Measurements from ENCODE around the gene TRMO. TPM values are rescaled to one million over a fixed set of nuclear protein-coding genes. Genes with fewer than 3 reads are reported as not detected.

TRMO gene
- total and polyA plus RNA-seq, 2 of the 13 experiments (the other 11 are each of a cell fraction or from before 2014, with no cell fraction given) = 8.7 to 18.6 TPM

DNA sequence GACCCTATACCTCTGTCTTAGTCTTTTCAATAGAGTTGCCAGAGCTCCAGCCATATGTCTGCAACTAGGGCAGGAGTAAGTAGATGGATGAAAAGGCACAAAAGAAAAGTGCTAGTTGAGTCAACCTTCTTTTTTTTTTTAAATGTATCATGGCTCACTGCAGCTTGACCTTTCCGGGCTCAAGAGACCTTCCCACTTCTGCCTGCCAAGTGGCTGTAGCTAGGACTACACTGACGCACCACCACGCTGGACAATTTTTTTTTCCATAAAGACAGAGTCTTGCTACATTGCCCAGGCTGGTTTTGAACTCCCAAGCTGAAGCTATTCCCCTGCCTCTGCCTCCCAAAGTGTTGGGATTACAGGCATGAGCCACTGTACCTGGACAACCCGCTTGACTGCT lies 42.0 kb downstream of the TRMO start:
- H3K79me2 ChIP-seq (ENCODE audit: insufficient read depth, low read length) = no peaks in the 10 kb centered on the region
- intact Hi-C loops (cut with micrococcal nuclease; ENCODE audit: unreplicated experiment) = no loop called here
- peaks cover 15% of the 10 kb centered on the region for H3K4me1 ChIP-seq (ENCODE audit: insufficient read depth, low read length)
- no peaks in the 10 kb centered on the region for H4K20me1 ChIP-seq (ENCODE audit: insufficient read depth, low read length)
- BruUV-seq (replicated peaks) = no TSS peak
- no peaks in the 10 kb centered on the region for H3K27me3 ChIP-seq (ENCODE audit: control insufficient read depth in 1 of 2, insufficient read depth in 2 of 2, low read length in 2 of 2)
- TF ChIP-seq ZNF543 (CRISPR knock-in tag; IDR thresholded peaks at IDR 0.05) = no peak
- TF ChIP-seq ZNF20 (CRISPR knock-in tag; IDR thresholded peaks at IDR 0.05) = no peak
- TF ChIP-seq, protein P1, sequence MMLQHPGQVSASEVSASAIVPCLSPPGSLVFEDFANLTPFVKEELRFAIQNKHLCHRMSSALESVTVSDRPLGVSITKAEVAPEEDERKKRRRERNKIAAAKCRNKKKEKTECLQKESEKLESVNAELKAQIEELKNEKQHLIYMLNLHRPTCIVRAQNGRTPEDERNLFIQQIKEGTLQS (CRISPR knock-in tag; IDR thresholded peaks at IDR 0.05) = no peak
- no peak for TF ChIP-seq ZNF468 (CRISPR knock-in tag; IDR thresholded peaks at IDR 0.05)
- POLR2A ChIA-PET = no interaction called here
- 6% methylated on average over 4 of the region's 4 CpGs for WGBS (ENCODE audit: low lambda C conversion rate)
- no peak overlapping the region for H3K9ac ChIP-seq (ENCODE audit: insufficient read depth, low read depth, low read length)
- no peak overlapping the region for H3K4me2 ChIP-seq (ENCODE audit: low read depth, low read length)
- FAIRE-seq (no peak), DNase-seq (ENCODE audit: low spot score) (no peak), ATAC-seq (no peak)
- no peak overlapping the region for H3K4me3 ChIP-seq (replicated peaks in 1 of 3; ENCODE audit: insufficient read depth in 1 of 3, low read depth in 2 of 3, low read length in 3 of 3)
- H3K27ac ChIP-seq (ENCODE audit: extremely low read length, insufficient read depth, low read length) = no peak overlapping the region
- CTCF ChIA-PET (ENCODE audit: low intra/inter-chr PET ratio, low total read pairs) = no interaction called here
- H2AFZ ChIP-seq (ENCODE audit: low read length) = no peak overlapping the region
- no peaks in the 10 kb centered on the region for H3K9me3 ChIP-seq (ENCODE audit: low read length)
- H3K36me3 ChIP-seq (replicated peaks in 1 of 2; ENCODE audit: control insufficient read depth in 1 of 2, insufficient read depth in 2 of 2, low read length in 2 of 2) = no peaks in the 10 kb centered on the region
- in situ Hi-C loops (cut with HindIII; ENCODE audit: extremely low pct_ligation_motif_present, low pct_unique_long_range_greater_than_20kb) = no loop called here

DNA sequence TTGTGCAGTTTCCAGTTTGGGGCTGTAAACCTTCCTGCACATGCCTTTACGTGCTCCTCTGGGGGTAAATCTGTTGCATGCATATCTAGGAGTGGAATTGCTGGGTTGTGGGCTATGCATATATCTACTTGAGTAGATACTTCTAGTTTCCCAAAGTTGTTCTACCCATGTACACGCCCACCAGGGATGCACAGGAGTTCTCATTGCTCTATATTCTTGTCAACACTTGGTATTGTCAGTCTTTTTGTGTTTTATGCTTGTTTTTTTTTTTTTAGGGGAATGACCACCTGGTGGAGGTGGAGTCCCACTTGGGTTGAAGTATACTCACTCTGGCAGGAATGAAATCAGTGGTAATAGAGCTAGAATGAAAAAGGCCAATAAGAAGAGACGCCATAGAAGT lies 46.2 kb downstream of the TRMO start:
- Histone ChIP-seq H3K9me3 (ENCODE audit: low read length) (no peaks in the 10 kb centered on the region), H3K4me2 (ENCODE audit: low read depth, low read length) (no peak overlapping the region), H3K79me2 (ENCODE audit: insufficient read depth, low read length) (no peaks in the 10 kb centered on the region), H3K27me3 (ENCODE audit: control insufficient read depth in 1 of 2, insufficient read depth in 2 of 2, low read length in 2 of 2) (no peaks in the 10 kb centered on the region), H2AFZ (ENCODE audit: low read length) (no peak overlapping the region), H3K4me3 (replicated peaks in 1 of 3; ENCODE audit: insufficient read depth in 1 of 3, low read depth in 2 of 3, low read length in 3 of 3) (no peak overlapping the region), H3K27ac (ENCODE audit: extremely low read length, insufficient read depth, low read length) (no peak overlapping the region), H4K20me1 (ENCODE audit: insufficient read depth, low read length) (no peaks in the 10 kb centered on the region), H3K36me3 (replicated peaks in 1 of 2; ENCODE audit: control insufficient read depth in 1 of 2, insufficient read depth in 2 of 2, low read length in 2 of 2) (no peaks in the 10 kb centered on the region), H3K4me1 (ENCODE audit: insufficient read depth, low read length) (peaks cover 15% of the 10 kb centered on the region), H3K9ac (ENCODE audit: insufficient read depth, low read depth, low read length) (no peak overlapping the region)
- WGBS (ENCODE audit: low lambda C conversion rate) = 33% methylated on average over 3 of the region's 3 CpGs
- no peak for TF ChIP-seq ZNF672 (CRISPR knock-in tag; IDR thresholded peaks at IDR 0.05)
- DNase-seq (ENCODE audit: low spot score) (no peak), ATAC-seq (no peak), FAIRE-seq (no peak)
- BruUV-seq (replicated peaks) = no TSS peak
- intact Hi-C loops (cut with micrococcal nuclease; ENCODE audit: unreplicated experiment) (no loop called here), in situ Hi-C loops (cut with HindIII; ENCODE audit: extremely low pct_ligation_motif_present, low pct_unique_long_range_greater_than_20kb) (no loop called here)
- ChIA-PET POLR2A (interaction anchor here (1.7 kb wide), 1 partner anchor 46 kb away, joined by 5 read pairs; the partner anchor contains the start of gene TRMO), CTCF (ENCODE audit: low intra/inter-chr PET ratio, low total read pairs) (no interaction called here)
